ENCODE data around the gene NKX3-2.

The NKX3-2 gene

GRCh38 chr4:13511101-13511500 lies 33.2 kb downstream of the NKX3-2 start:
- no peak for TF ChIP-seq Cebpa-rat (IDR thresholded peaks at IDR 0.05)
- H3K27ac ChIP-seq = no peak overlapping the region
- H3K4me3 ChIP-seq = no peak overlapping the region
- H3K4me2 ChIP-seq = no peak overlapping the region
- H3K4me1 ChIP-seq = no peaks in the 10 kb centered on the region
- H3K36me3 ChIP-seq = no peaks in the 10 kb centered on the region
- H4K20me1 ChIP-seq = no peaks in the 10 kb centered on the region
- H3K27me3 ChIP-seq = 0 out of 22 replicates have a peak, but pooled peaks cover 0 to under 1% (median 0%) of the 10 kb centered on the region in 11 experiments
- no peaks in the 10 kb centered on the region for H3K9me3 ChIP-seq (replicated peaks in 1 of 11)
- H3K9ac ChIP-seq = no peak overlapping the region

- no peak for TF ChIP-seq Cebpa-rat (IDR thresholded peaks at IDR 0.05)
- H3K9ac ChIP-seq = no peak overlapping the region
- H3K4me1 ChIP-seq = no peaks in the 10 kb centered on the region
- H3K36me3 ChIP-seq = no peaks in the 10 kb centered on the region
- no peaks in the 10 kb centered on the region for H4K20me1 ChIP-seq
- H3K27me3 ChIP-seq = no peaks in the 10 kb centered on the region
- no peak overlapping the region for H3K4me2 ChIP-seq
- H3K27ac ChIP-seq = no peak overlapping the region
- no peaks in the 10 kb centered on the region for H3K9me3 ChIP-seq (replicated peaks in 1 of 11)
- no peak overlapping the region for H3K4me3 ChIP-seq
Observed at GRCh38 chr4:13509442-13509841, 34.9 kb downstream of the NKX3-2 start.

- H3K9me3 ChIP-seq (replicated peaks in 1 of 11) = no peaks in the 10 kb centered on the region
- no peaks in the 10 kb centered on the region for H3K27me3 ChIP-seq
- H3K4me3 ChIP-seq = no peak overlapping the region
- no peak overlapping the region for H3K4me2 ChIP-seq
- no peaks in the 10 kb centered on the region for H3K4me1 ChIP-seq
- H4K20me1 ChIP-seq = no peaks in the 10 kb centered on the region
- no peak for TF ChIP-seq Cebpa-rat (IDR thresholded peaks at IDR 0.05)
- H3K9ac ChIP-seq = no peak overlapping the region
- no peaks in the 10 kb centered on the region for H3K36me3 ChIP-seq
- H3K27ac ChIP-seq = no peak overlapping the region
Observed at GRCh38 chr4:13504374-13504773, 39.9 kb downstream of the NKX3-2 start.

- Histone ChIP-seq H4K20me1 (no peaks in the 10 kb centered on the region), H3K4me2 (peak overlapping the region in 5 of 11 experiments; percentile 41 to 68 (median 49); a peak in 9 of 22 replicates), H3K36me3 (no peaks in the 10 kb centered on the region), H3K4me1 (peaks cover 0 to 14% (median 2%) of the 10 kb centered on the region in 10 experiments; a peak in 8 of 20 replicates), H3K4me3 (no peak overlapping the region), H3K9me3 (replicated peaks in 1 of 11) (no peaks in the 10 kb centered on the region), H3K27me3 (no peaks in the 10 kb centered on the region), H3K27ac (peak overlapping the region in 3 of 11 experiments; percentile 39 to 57 (median 49); a peak in 5 of 22 replicates), H3K9ac (no peak overlapping the region)
- no peak for TF ChIP-seq Cebpa-rat (IDR thresholded peaks at IDR 0.05)
Observed at GRCh38 chr4:13498469-13498868, 45.8 kb downstream of the NKX3-2 start.

GRCh38 chr4:13496605-13497004 lies 47.7 kb downstream of the NKX3-2 start:
- H3K36me3 ChIP-seq = no peaks in the 10 kb centered on the region
- peaks cover 0 to 14% (median 2%) of the 10 kb centered on the region in 10 experiments; a peak in 8 of 20 replicates for H3K4me1 ChIP-seq
- no peak overlapping the region for H3K9ac ChIP-seq
- no peak for TF ChIP-seq Cebpa-rat (IDR thresholded peaks at IDR 0.05)
- H3K27me3 ChIP-seq = no peaks in the 10 kb centered on the region
- no peaks in the 10 kb centered on the region for H3K9me3 ChIP-seq (replicated peaks in 1 of 11)
- H4K20me1 ChIP-seq = no peaks in the 10 kb centered on the region
- H3K27ac ChIP-seq = no peak overlapping the region
- no peak overlapping the region for H3K4me2 ChIP-seq
- H3K4me3 ChIP-seq = no peak overlapping the region

- no peaks in the 10 kb centered on the region for H4K20me1 ChIP-seq
- no peak overlapping the region for H3K9ac ChIP-seq
- TF ChIP-seq Cebpa-rat (IDR thresholded peaks at IDR 0.05) = no peak
- no peaks in the 10 kb centered on the region for H3K9me3 ChIP-seq (replicated peaks in 1 of 11)
- H3K4me2 ChIP-seq = no peak overlapping the region
- no peak overlapping the region for H3K4me3 ChIP-seq
- H3K27me3 ChIP-seq = no peaks in the 10 kb centered on the region
- H3K36me3 ChIP-seq = no peaks in the 10 kb centered on the region
- H3K27ac ChIP-seq = no peak overlapping the region
- peaks cover 0 to 14% (median 2%) of the 10 kb centered on the region in 10 experiments; a peak in 8 of 20 replicates for H3K4me1 ChIP-seq
Observed at GRCh38 chr4:13495753-13496152, 48.6 kb downstream of the NKX3-2 start.

GRCh38 chr4:13493793-13494192 lies 50.5 kb downstream of the NKX3-2 start:
- Histone ChIP-seq H3K27me3 (no peaks in the 10 kb centered on the region), H4K20me1 (no peaks in the 10 kb centered on the region)

GRCh38 chr4:13492747-13493146 lies 51.6 kb downstream of the NKX3-2 start:
- Histone ChIP-seq H3K27ac (no peak overlapping the region), H3K4me3 (no peak overlapping the region), H4K20me1 (no peaks in the 10 kb centered on the region), H3K4me1 (no peaks in the 10 kb centered on the region), H3K27me3 (no peaks in the 10 kb centered on the region), H3K9ac (no peak overlapping the region), H3K36me3 (no peaks in the 10 kb centered on the region), H3K9me3 (replicated peaks in 1 of 11) (peaks cover 0 to 1% (median 0%) of the 10 kb centered on the region in 11 experiments; a peak in 1 of 22 replicates), H3K4me2 (no peak overlapping the region)
- no peak for TF ChIP-seq Cebpa-rat (IDR thresholded peaks at IDR 0.05)

More at GRCh38 chr4:13493793-13494192, 50.5 kb downstream of the NKX3-2 start:
- H3K4me2 ChIP-seq = no peak overlapping the region
- H3K9ac ChIP-seq = no peak overlapping the region
- TF ChIP-seq Cebpa-rat (IDR thresholded peaks at IDR 0.05) = no peak
- peaks cover 0 to 10% (median 2%) of the 10 kb centered on the region in 10 experiments; a peak in 8 of 20 replicates for H3K4me1 ChIP-seq
- no peaks in the 10 kb centered on the region for H3K9me3 ChIP-seq (replicated peaks in 1 of 11)
- no peaks in the 10 kb centered on the region for H3K36me3 ChIP-seq
- H3K4me3 ChIP-seq = no peak overlapping the region
- no peak overlapping the region for H3K27ac ChIP-seq
